ENCODE results near the gene MED22.
"Not testable (repeated sequence)": the region's sequence is repeated elsewhere in the genome, so short reads cannot be mapped to it uniquely, and the experiment has no call there.

Gene MED22

GRCh38 chr9:133347985-133348717 lies at the start of gene MED22, which contains the start of gene RPL7A:
MED22 (minus strand) TSS chr9:133348131; CDS start chr9:133346662, 1,469 bp downstream.
RPL7A (plus strand) TSS chr9:133348218; CDS start chr9:133348244, 26 bp downstream.
- DNase-seq (ENCODE audit: low read depth in 2 of 2), result peak; percentile 88 to 94

DNA sequence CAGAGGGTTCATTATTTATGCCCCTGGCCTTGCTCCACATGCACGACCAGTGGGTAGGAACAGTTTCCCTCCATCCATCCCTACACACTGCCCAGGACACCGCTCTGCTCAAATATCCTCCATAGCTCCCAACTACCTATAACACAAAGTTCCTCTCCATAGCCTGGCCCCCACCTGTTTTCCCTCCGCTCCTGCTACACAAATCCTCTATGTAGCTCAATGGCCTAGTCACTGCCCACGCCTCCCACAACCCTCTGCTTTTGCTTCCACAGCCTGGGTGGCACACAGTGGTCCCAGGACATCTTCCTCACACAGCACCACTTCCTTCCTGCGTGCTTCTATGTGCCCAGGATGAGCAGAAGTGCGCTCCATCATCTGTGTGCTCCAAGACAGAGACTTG lies 49.4 kb upstream of the MED22 start:
- DNase-seq (ENCODE audit: low read depth in 2 of 2), result no peak

DNA sequence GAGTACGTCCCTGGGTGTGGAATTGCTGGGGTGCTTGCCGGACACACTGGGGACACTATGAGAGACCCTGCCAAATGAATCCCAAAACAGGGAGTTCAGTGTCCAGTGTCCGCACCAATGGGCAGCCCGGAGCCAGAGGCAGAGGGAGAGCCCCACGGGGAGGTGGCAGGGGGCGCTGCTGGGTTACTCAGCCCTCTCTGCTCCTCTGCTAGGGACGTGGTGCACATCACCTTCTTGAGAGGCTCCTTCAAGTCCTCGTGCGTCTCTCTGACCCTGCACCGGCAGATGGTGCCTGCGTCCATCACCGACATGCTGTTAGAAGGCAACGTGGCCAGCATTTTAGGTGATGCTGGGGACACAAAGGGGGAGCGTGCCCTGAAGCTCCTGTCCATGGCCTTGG lies 49.0 kb upstream of the MED22 start:
- no peak for DNase-seq (ENCODE audit: low read depth in 2 of 2)

DNA sequence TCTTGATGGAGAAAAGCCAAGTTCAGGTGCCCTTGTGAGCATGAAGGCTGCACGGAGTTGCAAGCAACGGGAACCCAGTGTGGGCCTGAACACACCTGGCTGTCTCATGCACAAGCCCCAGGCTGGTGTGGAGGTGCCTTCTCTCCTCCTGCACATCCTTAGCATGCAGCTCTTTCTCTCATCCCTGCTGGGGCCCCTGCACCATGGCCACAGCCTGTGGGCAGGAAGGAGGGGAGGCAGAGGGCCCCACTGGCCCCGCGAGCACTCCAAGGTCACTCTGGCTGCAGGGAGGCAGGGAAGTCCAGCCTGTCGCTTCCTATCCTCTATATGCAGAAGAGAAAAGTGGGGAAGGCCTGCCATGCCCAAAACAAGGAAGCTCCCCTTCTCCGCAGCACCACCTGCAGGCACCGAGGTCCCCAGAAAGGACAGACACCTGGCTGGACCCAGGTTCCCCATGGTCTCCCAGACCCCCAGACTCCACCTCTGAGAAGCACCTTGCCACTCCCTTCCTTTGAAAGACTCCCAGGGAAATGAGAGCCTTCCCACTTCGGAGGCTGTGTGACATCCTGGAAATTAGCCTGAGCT lies 46.8 kb upstream of the MED22 start:
- no peak for DNase-seq (ENCODE audit: low read depth in 2 of 2)

- no peak for DNase-seq (ENCODE audit: low read depth in 2 of 2)
These were observed 45.5 kb upstream of the MED22 start for GRCh38 chr9:133393399-133393798.

GRCh38 chr9:133392308-133392707 lies 44.4 kb upstream of the MED22 start:
- DNase-seq (ENCODE audit: low read depth in 2 of 2), result not testable (repeated sequence)

- DNase-seq (ENCODE audit: low read depth in 2 of 2), result not testable (repeated sequence)
These were observed 43.5 kb upstream of the MED22 start for GRCh38 chr9:133391449-133391848.

DNA sequence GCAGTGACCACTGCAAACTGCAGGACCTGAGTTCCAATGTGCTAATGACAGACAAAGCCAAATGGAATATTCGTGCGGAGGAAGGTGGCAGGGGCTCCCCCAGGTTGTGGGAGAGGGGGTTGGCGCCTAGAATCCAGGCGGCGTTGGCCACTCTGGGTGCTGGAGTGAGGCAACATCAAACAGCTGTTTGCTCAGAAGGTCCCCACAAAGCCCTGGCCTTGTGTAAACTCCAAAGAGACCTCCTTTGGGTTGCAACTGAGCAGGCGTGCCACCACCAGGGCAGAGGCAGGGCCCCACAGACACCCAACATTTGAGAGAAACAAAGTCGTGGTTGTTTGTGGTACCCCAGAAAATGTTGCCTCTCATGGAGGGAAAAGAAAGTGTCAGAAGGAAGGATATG lies 42.8 kb upstream of the MED22 start:
- DNase-seq (ENCODE audit: low read depth in 2 of 2), result no peak

- no peak for DNase-seq (ENCODE audit: low read depth in 2 of 2)
These were observed 41.6 kb upstream of the MED22 start for GRCh38 chr9:133389562-133389961.

DNA sequence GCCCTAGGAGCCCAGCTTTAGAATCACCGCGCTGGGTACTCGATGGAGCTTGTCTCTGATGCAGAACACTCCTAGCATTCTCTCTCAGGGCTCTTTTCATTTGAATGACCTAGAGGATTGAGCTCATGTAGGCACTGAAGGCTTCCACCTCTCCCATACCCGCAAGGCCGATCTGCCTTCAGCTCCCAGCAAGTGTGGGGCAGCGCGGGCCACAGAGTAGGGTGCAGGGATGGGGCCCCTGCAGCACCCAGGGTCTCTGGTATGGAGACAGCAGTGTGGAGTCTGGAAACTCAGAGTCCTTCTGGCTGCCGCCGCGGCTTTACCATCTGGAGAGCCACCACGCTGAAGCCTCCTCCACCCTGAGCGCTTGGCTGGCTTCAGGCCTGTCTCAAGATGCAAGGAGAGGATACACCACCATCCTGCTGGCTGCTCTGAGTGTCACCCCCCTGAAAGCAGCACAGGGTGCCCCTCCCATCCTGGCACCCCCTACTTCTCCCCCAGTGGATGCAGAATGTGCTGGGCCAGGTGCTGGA lies 41.2 kb upstream of the MED22 start:
- no peak for DNase-seq (ENCODE audit: low read depth in 2 of 2)

DNA sequence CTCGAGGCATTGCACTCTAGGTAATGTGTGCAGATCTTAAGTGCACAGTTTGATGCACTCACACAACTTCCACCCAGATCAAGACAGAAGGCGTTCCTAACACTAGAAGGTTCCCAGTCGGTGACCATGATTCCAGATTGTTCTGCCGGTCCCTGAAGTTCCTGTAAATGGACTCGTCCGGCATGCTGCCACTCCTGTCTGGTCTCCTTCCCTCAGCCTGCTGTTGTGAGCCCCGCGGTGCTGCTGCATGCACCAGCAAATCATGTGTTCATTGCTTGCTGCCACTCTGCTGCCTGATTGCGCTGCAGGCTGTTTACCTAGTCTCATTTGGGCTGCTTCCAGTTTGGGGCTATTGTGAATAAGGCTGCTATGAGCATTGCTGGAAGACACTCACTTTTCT lies 39.7 kb upstream of the MED22 start:
- no peak for DNase-seq (ENCODE audit: low read depth in 2 of 2)

DNA sequence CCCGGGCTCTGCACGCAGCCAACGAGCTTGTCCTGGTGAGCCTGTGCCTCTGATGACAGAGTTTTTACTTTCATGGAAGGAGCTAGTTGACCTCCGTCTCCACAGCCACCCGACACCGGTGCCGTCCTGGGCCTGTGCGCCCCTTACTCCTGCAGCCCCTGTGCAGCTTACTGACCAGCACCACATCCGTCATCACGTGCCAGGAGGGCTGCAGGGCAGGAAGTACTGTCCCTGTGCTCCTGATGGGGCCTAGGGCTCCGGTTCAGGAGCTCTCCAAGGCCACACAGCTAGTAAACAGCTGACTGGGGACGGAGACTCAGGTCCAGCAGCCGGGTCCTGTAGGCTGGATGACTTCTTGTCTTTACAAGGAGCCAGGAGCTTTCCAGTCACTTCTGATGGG lies 38.4 kb upstream of the MED22 start:
- no peak for DNase-seq (ENCODE audit: low read depth in 2 of 2)

DNA sequence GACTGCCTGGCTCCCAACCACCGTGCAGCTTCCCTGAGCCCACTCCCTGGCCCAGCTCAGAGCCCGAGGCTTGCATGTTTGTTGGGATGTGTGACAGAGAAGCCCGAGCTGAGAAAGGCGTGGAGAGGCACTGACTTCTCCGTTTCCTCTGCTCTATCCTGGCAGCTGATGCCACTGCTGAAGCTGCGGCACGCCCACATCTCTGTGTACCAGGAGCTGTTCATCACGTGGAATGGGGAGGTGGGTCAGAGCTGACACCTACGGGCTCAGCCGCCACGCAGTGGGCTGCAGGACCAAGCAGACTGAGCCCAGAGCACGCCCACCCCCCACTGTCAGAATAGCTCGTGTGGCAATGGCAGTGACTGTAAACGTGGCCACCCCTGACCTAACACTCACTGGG lies 37.5 kb upstream of the MED22 start:
- DNase-seq (ENCODE audit: low read depth in 2 of 2), result no peak

DNA sequence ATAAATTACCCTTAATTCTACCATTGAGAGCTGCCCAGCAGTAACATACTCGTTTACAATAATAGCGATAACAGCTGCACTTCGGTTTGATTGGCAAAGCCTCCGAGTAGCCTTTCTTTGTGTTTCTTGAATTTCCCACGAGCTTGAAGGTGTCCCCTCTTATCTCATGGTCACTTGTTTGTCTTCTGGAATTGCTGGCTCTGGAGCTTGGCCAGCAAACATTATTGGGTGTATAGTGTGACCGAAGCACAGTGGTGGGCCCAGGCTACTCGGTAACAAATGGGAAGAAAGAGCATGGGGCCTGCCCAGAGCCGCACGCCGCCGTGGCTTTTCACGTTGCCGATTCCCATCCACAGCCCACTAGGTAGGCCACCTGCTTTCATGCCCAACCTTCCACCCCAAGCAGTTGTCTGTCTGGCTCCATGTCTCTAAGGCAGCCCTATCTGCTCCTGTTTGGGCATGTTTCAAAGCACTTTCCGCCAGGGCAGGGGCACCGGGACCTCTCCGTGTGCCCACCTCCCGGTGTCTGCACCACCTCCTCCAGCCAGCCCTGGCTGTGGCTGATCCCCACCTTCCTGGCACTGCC lies 36.9 kb upstream of the MED22 start:
- DNase-seq (ENCODE audit: low read depth in 2 of 2), result no peak

DNA sequence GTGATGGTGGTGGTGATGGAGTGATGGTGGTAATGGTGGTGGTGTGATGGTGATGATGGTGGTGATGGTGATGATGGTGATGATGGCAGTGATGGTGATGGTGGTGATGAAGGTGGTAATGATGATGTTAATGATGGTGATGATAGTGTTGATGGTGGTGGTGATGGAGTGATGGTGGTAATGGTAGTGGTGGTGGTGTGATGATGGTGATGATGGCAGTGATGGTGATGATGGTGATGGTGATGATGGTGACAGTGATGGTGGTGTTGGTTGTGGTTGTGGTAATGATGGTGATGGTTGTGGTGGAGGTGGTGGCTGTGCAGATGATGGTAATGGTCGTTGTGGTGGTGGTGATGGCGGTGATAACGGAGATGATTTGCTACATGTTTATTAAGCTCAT lies 35.5 kb upstream of the MED22 start:
- no peak for DNase-seq (ENCODE audit: low read depth in 2 of 2)

DNA sequence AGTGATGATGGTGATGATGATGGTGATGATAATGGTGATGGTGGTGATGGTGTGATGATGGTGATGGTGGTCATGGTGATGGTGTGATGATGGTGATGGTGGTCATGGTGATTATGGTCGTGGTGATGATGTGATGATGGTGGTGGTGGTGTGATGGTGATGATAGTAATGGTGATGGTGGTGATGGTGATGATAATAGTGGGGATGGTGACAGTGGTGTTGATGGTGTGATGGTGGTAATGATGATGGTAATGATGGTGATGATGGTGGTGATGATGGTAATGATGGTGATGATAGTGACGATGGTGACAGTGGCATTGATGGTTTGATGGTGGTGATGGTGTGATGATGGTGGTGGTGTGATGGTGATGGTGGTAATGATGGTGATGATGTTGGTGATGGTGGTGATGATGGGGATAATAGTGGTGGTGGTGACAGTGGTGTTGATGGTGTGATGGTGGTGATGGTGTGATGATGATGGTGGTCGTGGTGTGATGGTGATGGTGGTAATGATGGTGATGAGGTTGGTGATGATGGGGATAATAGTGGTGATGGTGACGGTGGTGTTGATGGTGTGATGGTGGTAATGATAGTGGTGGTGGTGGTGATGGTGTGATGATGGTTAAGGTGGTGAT lies 34.7 kb upstream of the MED22 start:
- no peak for DNase-seq (ENCODE audit: low read depth in 2 of 2)

- no peak for DNase-seq (ENCODE audit: low read depth in 2 of 2)
These were observed 32.8 kb upstream of the MED22 start for GRCh38 chr9:133380734-133381133.

- no peak for DNase-seq (ENCODE audit: low read depth in 2 of 2)
These were observed 31.5 kb upstream of the MED22 start for GRCh38 chr9:133379153-133380086.

DNA sequence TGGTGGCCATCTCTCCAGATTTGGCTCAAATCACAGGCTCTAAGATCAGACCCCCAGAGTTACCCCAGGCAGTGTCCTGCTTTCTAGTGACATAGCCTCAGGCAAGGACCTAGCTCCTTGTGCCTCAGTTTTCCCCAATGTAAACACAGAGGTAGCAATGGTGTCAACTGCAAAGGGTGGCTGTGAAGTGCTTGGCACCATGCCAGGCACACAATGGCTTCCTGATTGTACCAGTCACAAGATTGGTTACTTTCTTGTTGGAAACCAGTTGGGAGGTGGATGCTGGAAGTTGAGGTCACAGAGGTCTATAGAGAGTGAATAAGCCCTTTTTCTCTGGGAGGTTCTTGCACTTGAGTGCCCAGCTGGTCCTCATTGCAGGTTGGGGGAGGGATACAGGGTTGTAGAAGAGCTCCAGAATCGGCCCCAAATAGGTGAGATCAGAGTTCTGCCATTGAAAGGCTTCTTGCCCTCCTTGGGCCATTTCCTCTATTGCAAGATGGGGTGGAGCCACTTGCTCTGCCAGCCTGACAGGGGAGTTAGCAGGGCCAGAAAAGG lies 30.6 kb upstream of the MED22 start:
- DNase-seq (ENCODE audit: low read depth in 2 of 2), result no peak

GRCh38 chr9:133377721-133378216 lies 29.8 kb upstream of the MED22 start:
- no peak for DNase-seq (ENCODE audit: low read depth in 2 of 2)

- not testable (repeated sequence) for DNase-seq (ENCODE audit: low read depth in 2 of 2)
These were observed 29.3 kb upstream of the MED22 start for GRCh38 chr9:133377280-133377679.
